GM12878 (cell line): ENCODE data around the gene UNK.

Experiments
- BACH1 ChIP-seq: fragments of 450-650 bp; IDR thresholded peaks from 2 replicates; pipeline ENCODE4 v1.6.1; 2017; ENCODE audit warnings: mild to moderate bottlenecking, borderline replicate concordance
- CHD2 ChIP-seq: IDR thresholded peaks from 2 replicates; pipeline ENCODE4 v1.6.1; 2011; ENCODE audit warnings: low read depth, low read length, improper control_type of control experiment, borderline replicate concordance
- CREB1 ChIP-seq: IDR thresholded peaks from 2 replicates; pipeline ENCODE4 v1.6.1; 2012; ENCODE audit warnings: low read depth, mild to moderate bottlenecking, inconsistent platforms
- CREM ChIP-seq: IDR thresholded peaks from 2 replicates; pipeline ENCODE4 v1.6.1; 2014; ENCODE audit warnings: antibody characterized with exemption, low read depth
- CTCF ChIP-seq, 3 experiments: IDR thresholded peaks in 2 of 3; conservative IDR thresholded peaks in 1 of 3; 2 replicates each; pipeline ENCODE4 v1.5.1; 2011; ENCODE audit warnings: low read depth in 3 of 3, low read length in 3 of 3, mild to moderate bottlenecking in 3 of 3, control low read depth in 2 of 3, moderate library complexity in 2 of 3, inconsistent platforms in 1 of 3, mixed read lengths in 1 of 3; ENCODE audit not compliant: control insufficient read depth in 2 of 3, insufficient read depth in 1 of 3; ENCODE audit errors: extremely low read depth in 1 of 3
- DPF2 ChIP-seq: fragments of 450-650 bp; IDR thresholded peaks from 2 replicates; pipeline ENCODE4 v1.6.1; 2017; ENCODE audit warnings: mild to moderate bottlenecking
- HDGF ChIP-seq: fragments of 450-650 bp; IDR thresholded peaks from 2 replicates; pipeline ENCODE4 v1.6.1; 2016; ENCODE audit warnings: antibody characterized with exemption
- POLR2A ChIP-seq: IDR thresholded peaks from 2 replicates; pipeline ENCODE4 v1.6.1; 2011; ENCODE audit warnings: low read depth, mild to moderate bottlenecking, low read length
- POLR2AphosphoS5 ChIP-seq: IDR thresholded peaks from 2 replicates; pipeline ENCODE4 v1.6.1; 2011; ENCODE audit warnings: mild to moderate bottlenecking, low read length, inconsistent platforms
- REST ChIP-seq: IDR thresholded peaks from 2 replicates; pipeline ENCODE4 v1.6.1; 2012; ENCODE audit warnings: mild to moderate bottlenecking, low read depth, low read length
- SMC3 ChIP-seq: IDR thresholded peaks from 2 replicates; pipeline ENCODE4 v1.6.1; 2011; ENCODE audit warnings: low read length, improper control_type of control experiment, borderline replicate concordance

- no peak for TF ChIP-seq CTCF (IDR thresholded peaks at IDR 0.05 in 2 of 3, conservative IDR thresholded peaks at IDR 0.05 in 1 of 3; ENCODE audit: control insufficient read depth in 2 of 3, extremely low read depth in 1 of 3, insufficient read depth in 1 of 3, low read depth in 3 of 3, low read length in 3 of 3)
- no peak for TF ChIP-seq POLR2A
- no peak for TF ChIP-seq CREM
- TF ChIP-seq CHD2: no peak
- TF ChIP-seq POLR2AphosphoS5: no peak
- TF ChIP-seq SMC3: no peak
- TF ChIP-seq HDGF: no peak
- no peak for TF ChIP-seq CREB1
- TF ChIP-seq DPF2: no peak
- TF ChIP-seq BACH1: no peak
- no peak for TF ChIP-seq REST
These were observed 56.2 kb downstream of the UNK start for GRCh38 chr17:75840799-75841164.
